Erythroblast (primary cell): ENCODE data around the gene SLC1A2.

ENCODE experiments used
- GATA1 ChIP-seq: IDR thresholded peaks from 2 replicates; pipeline ENCODE4 v1.6.1; 2011; ENCODE audit warnings: low read depth, mild to moderate bottlenecking, control low read depth, low read length, moderate library complexity
- POLR2A ChIP-seq: IDR thresholded peaks from 2 replicates; pipeline ENCODE4 v1.6.1; 2011; ENCODE audit warnings: mild to moderate bottlenecking, low read length

DNA sequence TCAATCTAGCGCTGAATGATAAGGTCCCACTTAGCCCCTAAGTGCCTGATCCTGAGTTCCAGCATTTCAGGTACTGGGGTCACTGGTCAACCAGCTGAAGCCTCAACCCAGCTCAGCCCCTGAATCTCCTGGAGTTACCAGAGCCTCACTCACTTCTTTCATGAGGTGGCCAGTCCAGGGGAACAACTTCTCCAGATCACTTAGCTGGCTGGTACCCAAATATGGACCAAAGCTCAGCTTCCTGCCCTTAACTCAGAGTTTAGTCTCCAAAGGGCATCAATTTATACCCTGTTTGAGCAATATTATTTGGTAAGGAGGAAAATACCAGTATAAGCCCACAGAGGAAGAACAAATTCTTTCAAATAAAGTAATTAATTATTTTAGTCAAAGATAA is 105.6 kb downstream of the SLC1A2 start:
- TF ChIP-seq POLR2A (no peak), GATA1 (no peak)
